ENCODE data around the gene REV1. TPM values are rescaled to one million over a fixed set of nuclear protein-coding genes. Genes with fewer than 3 reads are reported as not detected.
"Not testable (repeated sequence)": the region's sequence is repeated elsewhere in the genome, so short reads cannot be mapped to it uniquely, and the experiment has no call there.

Gene REV1
- total RNA-seq, 2 experiments from 2014 or later: 27.9 to 29.1 TPM

DNA sequence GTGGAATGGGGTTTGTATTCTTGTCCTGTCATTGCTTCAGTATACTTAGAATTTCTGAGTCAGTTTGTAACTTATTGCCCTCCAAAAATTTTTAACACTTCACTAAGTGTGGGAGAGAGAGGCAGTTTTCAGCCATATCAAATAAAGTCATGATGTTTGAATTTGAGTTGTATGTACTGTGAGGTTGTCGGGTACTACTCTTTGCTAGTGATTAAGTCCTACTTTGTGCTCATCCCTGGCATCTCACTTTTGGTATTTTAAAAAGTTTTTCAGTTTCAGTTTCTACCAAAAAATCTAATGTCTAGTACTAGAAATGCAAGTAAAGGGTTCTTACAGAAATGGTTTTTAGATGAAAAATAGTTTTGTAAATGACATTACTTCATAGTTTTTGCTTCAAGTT lies 111.9 kb downstream of the REV1 start:
- no peak overlapping the region for H3K4me3 Mint-ChIP-seq

DNA sequence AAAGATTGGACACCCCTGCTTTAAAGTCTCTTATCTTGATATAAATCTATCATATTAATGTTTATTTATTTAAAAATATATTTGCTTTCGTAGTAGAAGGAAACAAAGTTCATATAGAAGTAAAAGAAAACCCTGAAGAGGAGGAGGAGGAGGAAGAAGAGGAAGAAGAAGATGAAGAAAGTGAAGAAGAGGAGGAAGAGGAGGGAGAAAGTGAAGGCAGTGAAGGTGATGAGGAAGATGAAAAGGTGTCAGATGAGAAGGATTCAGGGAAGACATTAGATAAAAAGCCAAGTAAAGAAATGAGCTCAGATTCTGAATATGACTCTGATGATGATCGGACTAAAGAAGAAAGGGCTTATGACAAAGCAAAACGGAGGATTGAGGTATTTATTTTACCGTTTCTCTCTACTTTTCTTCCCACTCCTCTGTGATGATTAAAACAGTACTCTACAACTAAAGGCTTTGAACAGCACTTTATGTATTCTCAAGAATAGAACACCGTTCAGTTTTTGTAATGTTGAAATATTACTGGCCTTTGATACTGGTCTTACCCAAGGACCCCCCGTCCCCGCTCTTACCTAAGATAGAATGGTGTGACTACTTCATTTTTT lies 113.5 kb downstream of the REV1 start:
- H3K4me3 Mint-ChIP-seq: no peak overlapping the region
- H3K36me3 Mint-ChIP-seq (ENCODE audit: low read depth): peaks cover 72% of the 10 kb centered on the region
- no peaks in the 10 kb centered on the region for H3K27me3 Mint-ChIP-seq
- ChIA-PET POLR2A (interaction anchor here (1.1 kb wide), 1 partner anchor 39 kb away, joined by 4 read pairs; the partner anchor contains the start of gene EIF5B), CTCF (no interaction called here)
- H3K27ac Mint-ChIP-seq: no peak overlapping the region
- H3K4me1 Mint-ChIP-seq: peaks cover 28% of the 10 kb centered on the region
- H3K9me3 Mint-ChIP-seq: no peaks in the 10 kb centered on the region
- no peak for DNase-seq

More for the DNA sequence above, 111.9 kb downstream of the REV1 start:
- H3K27me3 Mint-ChIP-seq: no peaks in the 10 kb centered on the region
- no peak for DNase-seq
- H3K36me3 Mint-ChIP-seq (ENCODE audit: low read depth): peaks cover 64% of the 10 kb centered on the region
- no peak overlapping the region for H3K27ac Mint-ChIP-seq
- POLR2A ChIA-PET: no interaction called here
- CTCF ChIA-PET: no interaction called here
- H3K4me1 Mint-ChIP-seq: peaks cover 28% of the 10 kb centered on the region
- H3K9me3 Mint-ChIP-seq: no peaks in the 10 kb centered on the region

DNA sequence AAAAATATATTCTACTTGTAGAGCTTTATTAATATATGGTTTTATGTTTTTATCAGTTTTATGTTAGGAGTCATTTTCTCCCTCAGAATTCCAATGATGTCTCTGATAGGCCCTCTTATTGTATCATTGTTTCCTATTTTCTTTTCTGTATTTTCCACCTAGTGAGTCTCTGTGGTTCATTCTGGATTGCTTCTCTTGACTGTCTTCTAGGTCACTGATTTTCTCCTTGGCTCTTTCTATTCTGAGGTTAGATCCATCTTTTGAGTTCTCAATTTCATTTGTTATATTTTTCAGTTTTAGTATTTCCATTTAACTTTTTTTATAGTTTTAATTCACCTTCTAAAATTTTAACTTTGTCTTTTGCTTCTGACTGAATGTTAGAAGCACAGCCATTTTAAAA lies 115.1 kb downstream of the REV1 start:
- peaks cover 70% of the 10 kb centered on the region for H3K36me3 Mint-ChIP-seq (ENCODE audit: low read depth)
- no peaks in the 10 kb centered on the region for H3K27me3 Mint-ChIP-seq
- H3K4me3 Mint-ChIP-seq: no peak overlapping the region
- no peaks in the 10 kb centered on the region for H3K9me3 Mint-ChIP-seq
- ChIA-PET POLR2A (no interaction called here), CTCF (interaction anchor here (0.9 kb wide), 1 partner anchor 18 kb away, joined by 3 read pairs; no protein-coding TSS in a partner anchor)
- no peak overlapping the region for H3K27ac Mint-ChIP-seq
- peaks cover 19% of the 10 kb centered on the region for H3K4me1 Mint-ChIP-seq
- DNase-seq: no peak

DNA sequence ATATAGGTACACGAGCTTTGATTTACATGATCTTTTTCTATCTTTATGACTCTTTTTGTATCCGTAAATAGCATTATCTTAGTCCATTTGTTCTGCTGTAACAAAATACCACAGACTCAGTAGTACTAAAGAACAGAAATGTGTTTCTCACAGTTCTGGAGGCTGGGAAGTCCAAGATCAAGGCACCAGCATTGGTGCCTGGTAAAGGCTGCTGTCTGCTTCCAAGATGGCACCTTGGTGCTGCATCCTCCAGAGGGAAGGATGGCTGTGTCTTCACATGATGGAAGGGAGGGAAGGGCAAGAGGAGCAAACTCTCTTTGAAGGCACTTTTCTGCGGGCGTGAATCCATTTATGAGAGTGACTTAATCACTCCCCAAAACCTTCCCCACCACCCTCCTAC lies 116.7 kb downstream of the REV1 start:
- CTCF ChIA-PET: interaction anchor here (0.7 kb wide), 1 partner anchor 45 kb away, joined by 3 read pairs; no protein-coding TSS in a partner anchor

DNA sequence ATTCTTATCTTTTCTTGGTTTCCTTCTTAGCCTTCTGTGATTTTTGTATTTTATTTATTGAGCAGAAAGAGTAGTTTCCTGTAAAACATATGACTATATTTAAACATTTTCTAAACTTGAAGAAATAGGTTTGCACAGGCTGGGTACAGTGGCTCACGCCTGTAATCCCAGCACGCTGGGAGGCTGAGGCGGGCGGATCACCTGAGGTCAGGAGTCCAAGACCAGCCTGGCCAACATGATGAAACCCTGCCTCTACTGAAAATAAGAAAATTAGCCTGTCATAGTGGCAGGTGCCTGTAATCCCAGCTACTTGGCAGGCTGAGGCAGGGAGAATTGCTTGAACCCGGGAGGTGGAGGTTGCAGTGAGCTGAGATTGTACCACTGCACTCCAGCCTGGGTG lies 121.0 kb downstream of the REV1 start:
- H3K4me3 Mint-ChIP-seq, DNase-seq, H3K9me3 Mint-ChIP-seq, POLR2A ChIA-PET, H3K27ac Mint-ChIP-seq, H3K27me3 Mint-ChIP-seq, H3K4me1 Mint-ChIP-seq, CTCF ChIA-PET: not testable (repeated sequence)
- peaks cover 66% of the 10 kb centered on the region for H3K36me3 Mint-ChIP-seq (ENCODE audit: low read depth)

More for the DNA sequence above, 116.7 kb downstream of the REV1 start:
- no peak overlapping the region for H3K4me3 Mint-ChIP-seq
- no peak overlapping the region for H3K27ac Mint-ChIP-seq
- H3K36me3 Mint-ChIP-seq (ENCODE audit: low read depth): peaks cover 71% of the 10 kb centered on the region
- H3K27me3 Mint-ChIP-seq: no peaks in the 10 kb centered on the region
- no peak for DNase-seq
- POLR2A ChIA-PET: interaction anchor here (1.2 kb wide), 1 partner anchor 8 kb away, joined by 3 read pairs; no protein-coding TSS in a partner anchor
- H3K9me3 Mint-ChIP-seq: no peaks in the 10 kb centered on the region
- H3K4me1 Mint-ChIP-seq: peaks cover 11% of the 10 kb centered on the region

DNA sequence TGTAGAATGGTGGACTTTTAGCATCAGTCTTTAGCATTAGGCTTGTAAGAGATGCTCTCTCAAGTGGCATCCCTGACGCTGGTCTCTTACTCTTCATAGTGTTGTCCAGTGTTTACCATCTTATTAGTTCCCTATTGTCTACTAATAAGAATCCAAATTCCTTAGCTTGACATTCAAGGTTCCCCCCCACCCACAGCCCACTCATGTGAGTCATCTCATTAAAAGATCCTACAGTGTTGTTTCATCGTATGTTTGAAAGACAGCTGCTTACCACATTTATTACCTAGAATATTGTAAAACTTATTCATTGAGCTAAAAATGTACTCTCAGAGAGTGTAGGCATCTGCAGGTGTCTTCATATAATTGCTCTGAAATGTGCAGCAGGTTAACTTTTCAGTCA lies 124.2 kb downstream of the REV1 start:
- H3K36me3 Mint-ChIP-seq (ENCODE audit: low read depth): peaks cover 59% of the 10 kb centered on the region
- peaks cover 3% of the 10 kb centered on the region for H3K4me1 Mint-ChIP-seq
- POLR2A ChIA-PET: interaction anchor here (1.4 kb wide), 1 partner anchor 8 kb away, joined by 3 read pairs; no protein-coding TSS in a partner anchor
- DNase-seq: no peak
- CTCF ChIA-PET: interaction anchor here (2.0 kb wide), 1 partner anchor 28 kb away, joined by 9 read pairs; the partner anchor contains the start of genes EIF5B and TXNDC9
- H3K9me3 Mint-ChIP-seq: no peaks in the 10 kb centered on the region
- H3K27ac Mint-ChIP-seq: no peak overlapping the region
- H3K4me3 Mint-ChIP-seq: no peak overlapping the region
- H3K27me3 Mint-ChIP-seq: no peaks in the 10 kb centered on the region

DNA sequence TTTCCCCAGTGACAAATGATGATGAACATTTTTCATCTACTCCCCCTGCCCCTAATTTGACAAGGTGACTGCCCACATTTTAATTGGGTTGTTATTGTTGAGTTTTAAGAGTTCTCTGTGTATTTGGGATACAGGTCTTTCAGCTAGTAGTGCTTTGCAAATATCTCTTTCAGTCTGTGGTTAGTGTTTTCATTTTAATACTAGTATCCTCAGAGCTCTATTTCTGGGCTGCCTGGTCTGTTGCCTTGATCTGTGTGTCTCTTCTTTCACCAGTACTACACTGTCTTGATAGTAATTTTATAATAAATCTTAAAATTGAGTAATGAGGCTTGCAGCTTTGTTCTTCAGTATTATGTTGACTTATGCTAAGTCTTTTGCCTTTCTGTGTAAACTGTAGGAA lies 133.0 kb downstream of the REV1 start:
- H3K9me3 Mint-ChIP-seq: no peaks in the 10 kb centered on the region
- H3K27me3 Mint-ChIP-seq: no peaks in the 10 kb centered on the region
- ChIA-PET POLR2A (interaction anchor here (1.2 kb wide), 1 partner anchor 20 kb away, joined by 5 read pairs; the partner anchor contains the start of genes EIF5B and TXNDC9), CTCF (interaction anchor here (0.6 to 1.2 kb wide), 3 partner anchors 17 to 30 kb away, joined by 3 to 4 read pairs (median 4); partner anchors contain the start of gene EIF5B)
- DNase-seq: no peak
- no peak overlapping the region for H3K4me3 Mint-ChIP-seq
- peaks cover 12% of the 10 kb centered on the region for H3K36me3 Mint-ChIP-seq (ENCODE audit: low read depth)
- peaks cover 21% of the 10 kb centered on the region for H3K4me1 Mint-ChIP-seq
- H3K27ac Mint-ChIP-seq: no peak overlapping the region

DNA sequence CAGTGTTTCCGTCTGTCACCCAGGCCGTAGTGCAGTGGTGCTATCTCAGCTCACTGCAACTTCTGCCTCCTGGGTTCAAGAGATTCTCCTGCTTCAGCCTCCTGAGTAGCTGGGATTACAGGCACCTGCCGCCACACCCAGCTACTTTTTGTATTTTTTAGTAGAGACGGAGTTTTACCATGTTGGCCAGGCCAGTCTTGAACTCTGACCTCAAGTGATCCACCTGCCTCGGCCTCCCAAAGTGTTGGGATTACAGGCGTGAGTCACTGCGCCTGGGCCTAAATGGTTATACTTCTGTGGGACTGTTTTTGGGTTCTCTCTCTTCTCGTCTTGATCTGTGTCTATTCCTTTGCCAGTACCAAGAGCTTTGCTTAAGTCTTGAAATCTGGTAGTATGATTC lies 135.0 kb downstream of the REV1 start:
- H3K36me3 Mint-ChIP-seq (ENCODE audit: low read depth); DNase-seq; H3K27me3 Mint-ChIP-seq; H3K27ac Mint-ChIP-seq; H3K4me3 Mint-ChIP-seq; CTCF ChIA-PET; H3K9me3 Mint-ChIP-seq: not testable (repeated sequence)
- H3K4me1 Mint-ChIP-seq: peaks cover 24% of the 10 kb centered on the region
- POLR2A ChIA-PET: interaction anchor here (1.6 kb wide), 1 partner anchor 18 kb away, joined by 4 read pairs; no protein-coding TSS in a partner anchor

DNA sequence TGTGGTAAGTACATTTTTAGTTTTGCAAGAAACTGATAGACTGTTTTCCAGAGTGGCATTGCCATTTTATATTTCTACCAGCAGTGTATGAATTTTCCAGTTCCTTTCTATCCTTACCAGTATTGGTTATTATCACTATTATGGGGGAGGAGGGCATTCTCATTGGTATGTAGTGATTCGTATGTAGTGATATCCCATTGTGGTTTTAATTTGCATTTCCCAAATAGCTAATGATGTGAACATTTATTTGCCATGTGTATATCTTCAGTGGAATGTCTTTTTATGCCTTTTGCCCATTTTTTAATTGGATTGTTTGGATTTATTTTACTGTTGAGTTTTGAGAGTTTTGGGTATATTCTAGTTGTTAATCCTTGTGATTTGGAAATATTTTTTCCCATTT lies 135.7 kb downstream of the REV1 start:
- DNase-seq: no peak
- POLR2A ChIA-PET: interaction anchor here (1.6 kb wide), 1 partner anchor 17 kb away, joined by 4 read pairs; no protein-coding TSS in a partner anchor
- Mint-ChIP-seq H3K9me3 (no peaks in the 10 kb centered on the region), H3K27me3 (no peaks in the 10 kb centered on the region), H3K36me3 (ENCODE audit: low read depth) (no peaks in the 10 kb centered on the region), H3K4me3 (no peak overlapping the region), H3K4me1 (peaks cover 25% of the 10 kb centered on the region), H3K27ac (no peak overlapping the region)
- CTCF ChIA-PET: no interaction called here

Other genes with a start within 250 kb of the REV1 start
- not detected for gene LYG2, start 234.4 kb downstream of the REV1 start, total RNA-seq
- gene LYG1, start 188.8 kb downstream of the REV1 start, total RNA-seq: 1 to 10 TPM in 1 of 2 experiments, under 1 TPM in 1; 0.88 to 1.2 TPM
- gene TXNDC9, start 153.7 kb downstream of the REV1 start, total RNA-seq: 10 to 100 TPM; 29.9 to 34.2 TPM
- gene EIF5B, start 152.6 kb downstream of the REV1 start, total RNA-seq: 10 to 100 TPM; 37.3 to 38.3 TPM